Measurements from ENCODE around the gene PPP4R1.

GRCh38 chr18:9578306-9578705 lies 36.1 kb downstream of the PPP4R1 start:
- TF ChIP-seq ZNF274 (IDR thresholded peaks at IDR 0.05; ENCODE audit: low read depth, low read length) (no peak), SUZ12 (IDR thresholded peaks at IDR 0.05; ENCODE audit: extremely low read depth, insufficient read depth, insufficient read length) (no peak)
